ENCODE measurements around the gene CTH. TPM values are rescaled to one million over a fixed set of nuclear protein-coding genes. Genes with fewer than 3 reads are reported as not detected.
"Not testable (repeated sequence)": the region's sequence is repeated elsewhere in the genome, so short reads cannot be mapped to it uniquely, and the experiment has no call there.

CTH gene
- total and polyA plus RNA-seq, 2 donors from 2014 or later = 6.5 to 7.5 TPM

DNA sequence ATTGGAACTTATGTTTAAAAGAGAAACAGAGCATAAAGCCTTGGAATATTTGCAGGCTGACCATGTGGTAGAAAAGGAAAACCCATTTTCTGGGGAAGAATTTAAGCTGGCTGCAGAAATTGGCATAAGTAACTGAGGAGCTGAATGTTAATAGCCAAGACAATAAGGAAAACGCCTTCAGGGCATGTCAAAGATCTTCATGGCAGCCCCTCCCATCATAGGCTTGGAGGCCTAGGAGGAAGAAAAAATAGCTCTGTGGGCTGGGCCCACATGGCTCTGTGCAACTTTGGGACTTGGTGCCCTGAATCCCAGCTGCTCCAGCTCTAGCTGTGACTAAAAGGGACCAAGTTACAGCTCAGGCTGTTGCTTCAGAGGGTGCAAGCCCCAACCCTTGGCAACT is 51.5 kb downstream of the CTH start:
- Histone ChIP-seq H3K9ac (ENCODE audit: low read length in 3 of 3) (no peak overlapping the region), H3K27ac (ENCODE audit: low read depth in 2 of 2, low read length in 2 of 2) (no peak overlapping the region), H3K36me3 (ENCODE audit: control insufficient read depth in 2 of 3, insufficient read depth in 3 of 3, low read length in 3 of 3) (no peaks in the 10 kb centered on the region), H3K4me3 (ENCODE audit: low read length in 3 of 3) (no peak overlapping the region), H3K9me3 (ENCODE audit: control insufficient read depth in 2 of 3, insufficient read depth in 1 of 3, low read length in 3 of 3) (no peaks in the 10 kb centered on the region), H3K4me1 (ENCODE audit: control insufficient read depth in 2 of 3, insufficient read depth in 2 of 3, low read depth in 1 of 3, low read length in 3 of 3) (no peaks in the 10 kb centered on the region), H3K27me3 (ENCODE audit: control insufficient read depth, insufficient read depth, low read length) (no peaks in the 10 kb centered on the region)
- FAIRE-seq (no peak), DNase-seq (no peak)
- TF ChIP-seq, protein P1, sequence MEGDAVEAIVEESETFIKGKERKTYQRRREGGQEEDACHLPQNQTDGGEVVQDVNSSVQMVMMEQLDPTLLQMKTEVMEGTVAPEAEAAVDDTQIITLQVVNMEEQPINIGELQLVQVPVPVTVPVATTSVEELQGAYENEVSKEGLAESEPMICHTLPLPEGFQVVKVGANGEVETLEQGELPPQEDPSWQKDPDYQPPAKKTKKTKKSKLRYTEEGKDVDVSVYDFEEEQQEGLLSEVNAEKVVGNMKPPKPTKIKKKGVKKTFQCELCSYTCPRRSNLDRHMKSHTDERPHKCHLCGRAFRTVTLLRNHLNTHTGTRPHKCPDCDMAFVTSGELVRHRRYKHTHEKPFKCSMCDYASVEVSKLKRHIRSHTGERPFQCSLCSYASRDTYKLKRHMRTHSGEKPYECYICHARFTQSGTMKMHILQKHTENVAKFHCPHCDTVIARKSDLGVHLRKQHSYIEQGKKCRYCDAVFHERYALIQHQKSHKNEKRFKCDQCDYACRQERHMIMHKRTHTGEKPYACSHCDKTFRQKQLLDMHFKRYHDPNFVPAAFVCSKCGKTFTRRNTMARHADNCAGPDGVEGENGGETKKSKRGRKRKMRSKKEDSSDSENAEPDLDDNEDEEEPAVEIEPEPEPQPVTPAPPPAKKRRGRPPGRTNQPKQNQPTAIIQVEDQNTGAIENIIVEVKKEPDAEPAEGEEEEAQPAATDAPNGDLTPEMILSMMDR (IDR thresholded peaks at IDR 0.05; ENCODE audit: borderline replicate concordance, extremely low read depth, insufficient read depth) = no peak
- intact Hi-C loops (cut with DNase I) = no loop called here

DNA sequence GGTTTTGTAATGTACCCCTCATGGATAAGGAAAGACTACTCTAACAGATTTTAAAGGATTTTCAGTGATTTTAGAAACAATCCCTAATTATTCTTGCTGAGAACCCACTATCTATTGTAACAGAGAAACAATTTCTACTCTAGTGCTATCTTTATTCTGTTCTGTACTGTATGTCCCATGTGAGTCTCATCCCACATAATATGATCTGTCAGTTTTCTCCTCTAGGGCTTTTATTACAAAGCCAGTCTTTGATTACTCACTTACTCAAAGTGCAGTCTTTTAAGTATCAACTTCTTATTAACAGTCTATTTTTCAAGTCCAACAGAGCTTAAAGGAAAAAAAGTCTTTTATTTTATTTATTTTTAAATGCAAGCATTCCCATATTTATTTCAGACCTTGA is 54.8 kb downstream of the CTH start:
- no peak overlapping the region for H3K9ac ChIP-seq (ENCODE audit: low read length in 3 of 3)
- no peaks in the 10 kb centered on the region for H3K27me3 ChIP-seq (ENCODE audit: control insufficient read depth, insufficient read depth, low read length)
- H3K27ac ChIP-seq (ENCODE audit: low read depth in 2 of 2, low read length in 2 of 2) = no peak overlapping the region
- DNase-seq = no peak
- TF ChIP-seq, protein P1 (IDR thresholded peaks at IDR 0.05; ENCODE audit: borderline replicate concordance, extremely low read depth, insufficient read depth) = no peak
- peak; percentile 68 for FAIRE-seq
- intact Hi-C loops (cut with DNase I) = no loop called here
- H3K9me3 ChIP-seq (ENCODE audit: control insufficient read depth in 2 of 3, insufficient read depth in 1 of 3, low read length in 3 of 3) = no peaks in the 10 kb centered on the region
- H3K36me3 ChIP-seq (ENCODE audit: control insufficient read depth in 2 of 3, insufficient read depth in 3 of 3, low read length in 3 of 3) = no peaks in the 10 kb centered on the region
- no peaks in the 10 kb centered on the region for H3K4me1 ChIP-seq (ENCODE audit: control insufficient read depth in 2 of 3, insufficient read depth in 2 of 3, low read depth in 1 of 3, low read length in 3 of 3)
- no peak overlapping the region for H3K4me3 ChIP-seq (ENCODE audit: low read length in 3 of 3)

DNA sequence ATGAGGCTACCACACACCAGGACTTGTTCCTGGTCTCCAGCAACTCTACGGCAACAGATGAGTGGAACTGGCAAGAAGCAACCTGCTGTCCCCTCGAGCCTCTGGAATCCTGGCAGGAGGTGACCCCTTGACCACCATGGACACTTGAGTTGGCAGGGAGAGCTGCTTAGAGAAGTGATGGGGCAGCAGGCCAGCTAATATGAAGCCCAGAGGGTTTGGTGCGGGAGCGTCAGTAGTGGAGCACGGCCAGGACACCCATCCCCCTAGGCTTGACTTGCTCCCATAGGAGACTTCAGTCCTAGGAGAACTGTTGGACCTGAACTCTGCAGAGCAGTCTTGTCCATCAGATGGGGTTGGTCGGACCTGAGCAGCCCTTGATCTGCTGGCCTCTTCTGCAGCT is 56.5 kb downstream of the CTH start:
- Histone ChIP-seq H3K27me3 (ENCODE audit: control insufficient read depth, insufficient read depth, low read length) (no peaks in the 10 kb centered on the region), H3K4me3 (ENCODE audit: low read length in 3 of 3) (no peak overlapping the region), H3K36me3 (ENCODE audit: control insufficient read depth in 2 of 3, insufficient read depth in 3 of 3, low read length in 3 of 3) (no peaks in the 10 kb centered on the region), H3K27ac (ENCODE audit: low read depth in 2 of 2, low read length in 2 of 2) (no peak overlapping the region), H3K9ac (ENCODE audit: low read length in 3 of 3) (no peak overlapping the region), H3K9me3 (ENCODE audit: control insufficient read depth in 2 of 3, insufficient read depth in 1 of 3, low read length in 3 of 3) (no peaks in the 10 kb centered on the region), H3K4me1 (ENCODE audit: control insufficient read depth in 2 of 3, insufficient read depth in 2 of 3, low read depth in 1 of 3, low read length in 3 of 3) (no peaks in the 10 kb centered on the region)
- FAIRE-seq (no peak), DNase-seq (no peak)
- TF ChIP-seq, protein P1 (IDR thresholded peaks at IDR 0.05; ENCODE audit: borderline replicate concordance, extremely low read depth, insufficient read depth) = no peak
- intact Hi-C loops (cut with DNase I) = no loop called here

DNA sequence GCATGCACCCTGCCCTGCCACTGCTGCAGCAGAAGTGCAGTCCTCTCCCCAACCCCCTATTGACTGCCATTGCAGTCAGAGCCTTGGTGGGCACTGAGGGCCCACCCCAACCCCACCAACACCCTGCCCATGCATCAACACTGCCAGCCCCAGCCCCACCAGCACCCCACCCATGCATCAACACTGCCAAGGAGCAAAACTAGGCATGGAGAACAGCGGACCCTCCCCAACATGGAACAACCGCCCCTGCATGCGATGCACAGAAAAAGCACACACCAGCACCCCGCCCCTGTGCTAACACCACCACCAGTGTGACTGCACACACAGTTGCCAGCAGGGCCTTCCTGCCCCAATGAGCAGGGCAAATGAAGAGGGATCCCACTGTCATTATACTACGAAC is 57.1 kb downstream of the CTH start:
- DNase-seq (no peak), FAIRE-seq (no peak)
- intact Hi-C loops (cut with DNase I) = no loop called here
- Histone ChIP-seq H3K9ac (ENCODE audit: low read length in 3 of 3) (no peak overlapping the region), H3K36me3 (ENCODE audit: control insufficient read depth in 2 of 3, insufficient read depth in 3 of 3, low read length in 3 of 3) (no peaks in the 10 kb centered on the region), H3K4me3 (ENCODE audit: low read length in 3 of 3) (no peak overlapping the region), H3K9me3 (ENCODE audit: control insufficient read depth in 2 of 3, insufficient read depth in 1 of 3, low read length in 3 of 3) (no peaks in the 10 kb centered on the region), H3K27me3 (ENCODE audit: control insufficient read depth, insufficient read depth, low read length) (no peaks in the 10 kb centered on the region), H3K4me1 (ENCODE audit: control insufficient read depth in 2 of 3, insufficient read depth in 2 of 3, low read depth in 1 of 3, low read length in 3 of 3) (no peaks in the 10 kb centered on the region), H3K27ac (ENCODE audit: low read depth in 2 of 2, low read length in 2 of 2) (no peak overlapping the region)
- TF ChIP-seq, protein P1 (IDR thresholded peaks at IDR 0.05; ENCODE audit: borderline replicate concordance, extremely low read depth, insufficient read depth) = no peak

DNA sequence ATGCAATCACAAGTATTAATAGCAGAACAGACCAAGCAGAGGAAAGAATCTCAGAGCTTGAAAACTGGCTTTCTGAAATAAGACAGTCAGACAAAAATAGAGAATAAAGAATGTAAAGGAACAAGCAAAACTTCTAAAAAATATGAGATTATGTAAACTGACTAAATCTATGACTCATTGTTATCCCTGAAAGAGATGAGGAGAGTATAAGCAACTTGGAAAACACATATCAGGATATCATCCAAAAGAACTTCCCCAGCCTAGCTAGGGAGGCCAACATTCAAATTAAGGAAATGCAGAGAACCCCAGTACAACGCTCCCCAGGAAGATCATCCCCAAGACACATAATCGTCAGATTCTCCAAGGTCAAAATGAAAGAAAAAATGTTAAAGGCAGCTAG is 58.1 kb downstream of the CTH start:
- H3K9me3 ChIP-seq (ENCODE audit: control insufficient read depth in 2 of 3, insufficient read depth in 1 of 3, low read length in 3 of 3); DNase-seq; H3K4me1 ChIP-seq (ENCODE audit: control insufficient read depth in 2 of 3, insufficient read depth in 2 of 3, low read depth in 1 of 3, low read length in 3 of 3); intact Hi-C loops (cut with DNase I); H3K36me3 ChIP-seq (ENCODE audit: control insufficient read depth in 2 of 3, insufficient read depth in 3 of 3, low read length in 3 of 3); H3K27ac ChIP-seq (ENCODE audit: low read depth in 2 of 2, low read length in 2 of 2); H3K27me3 ChIP-seq (ENCODE audit: control insufficient read depth, insufficient read depth, low read length); H3K4me3 ChIP-seq (ENCODE audit: low read length in 3 of 3); H3K9ac ChIP-seq (ENCODE audit: low read length in 3 of 3): not testable (repeated sequence)
- FAIRE-seq = peak; percentile 27

Data from kidney (tissue), 14 donors.